Stimulated activated CD4-positive, alpha-beta T cell treated with anti-CD3 and anti-CD28 coated beads, Interleukin-2, amount 100 ng/mL, for 4 hours (primary cell): Measurements from ENCODE around the gene FGF14.

Source experiments
- DNase-seq: peaks from one replicate; pipeline ENCODE4 v3.0.0-alpha.2; 2020; ENCODE audit warnings: low read depth

FGF14 gene

DNA sequence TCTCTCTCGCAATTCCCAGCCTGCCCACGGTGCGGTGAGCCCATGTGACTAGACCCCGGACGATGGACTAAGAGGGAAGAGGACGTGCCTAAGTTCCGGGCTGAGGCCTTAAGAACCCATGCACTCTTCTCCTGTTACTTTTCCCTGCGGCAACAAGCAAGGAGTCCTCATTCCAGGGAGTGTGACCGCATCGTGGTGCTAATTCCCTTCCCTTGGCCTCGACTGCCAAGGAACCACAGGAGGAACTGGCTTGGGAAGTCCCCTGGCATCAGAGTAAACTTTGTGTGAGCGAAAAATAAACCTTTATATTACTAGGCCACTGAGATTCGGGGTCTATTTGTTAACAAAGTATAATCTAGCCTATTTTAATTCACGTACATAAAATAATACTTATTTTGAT, 34.0 kb downstream of the FGF14 start:
- DNase-seq, result no peak

DNA sequence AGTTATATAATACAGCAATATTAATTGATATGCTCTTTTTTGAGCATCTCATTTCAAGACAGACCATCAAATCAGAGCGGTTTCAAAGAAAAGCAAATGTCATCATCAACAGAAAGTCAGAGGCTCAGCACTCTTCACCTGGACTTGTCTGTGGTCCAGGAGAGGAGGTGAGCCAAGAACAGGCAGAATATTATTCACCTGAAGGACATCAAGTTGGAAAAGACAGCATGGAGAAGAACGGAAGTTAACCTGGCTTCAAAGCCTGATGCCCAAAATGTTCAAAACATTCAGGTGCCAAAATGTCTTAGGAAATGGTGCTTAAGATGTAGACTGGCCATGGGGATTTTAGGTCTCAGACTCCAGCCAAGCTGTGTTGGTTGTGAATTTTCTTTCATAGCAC, 40.7 kb downstream of the FGF14 start:
- DNase-seq, result no peak

DNA sequence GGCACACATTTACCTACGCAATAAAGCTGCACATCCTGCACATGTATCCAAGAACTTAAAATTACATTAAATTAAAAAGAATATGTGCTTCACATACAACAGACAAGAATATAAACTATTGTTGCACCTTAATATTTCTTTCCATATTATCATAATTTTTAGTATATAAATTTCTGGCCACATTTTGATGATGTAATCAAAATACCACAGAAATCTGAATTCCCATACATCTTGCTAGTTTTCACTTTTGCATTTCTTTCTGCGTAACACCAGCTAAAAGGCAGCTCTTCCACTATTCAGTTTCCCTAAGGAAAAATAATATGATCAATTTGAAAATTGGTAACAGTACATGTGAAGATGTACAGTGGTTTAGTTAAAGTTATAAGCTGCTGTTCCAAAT, 42.6 kb downstream of the FGF14 start:
- DNase-seq, result no peak

DNA sequence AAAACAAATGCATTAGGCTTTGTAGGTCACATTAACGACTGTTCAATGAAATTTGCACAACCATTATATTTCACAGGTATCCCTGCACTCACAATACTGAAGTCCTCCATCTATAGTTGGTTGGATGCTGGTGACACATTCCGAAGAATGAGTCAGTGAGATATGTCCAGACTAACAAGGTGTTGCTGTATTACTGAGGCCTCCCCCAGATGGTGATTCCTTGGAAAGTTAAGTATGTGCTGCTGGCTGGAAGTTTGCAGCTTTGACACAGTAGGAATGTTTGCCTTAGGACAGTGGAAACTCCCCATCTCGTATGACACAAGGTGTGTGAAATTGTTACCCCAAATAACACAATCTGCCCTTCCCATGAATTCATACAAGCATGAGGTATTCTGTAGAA, 46.6 kb downstream of the FGF14 start:
- DNase-seq, result no peak

DNA sequence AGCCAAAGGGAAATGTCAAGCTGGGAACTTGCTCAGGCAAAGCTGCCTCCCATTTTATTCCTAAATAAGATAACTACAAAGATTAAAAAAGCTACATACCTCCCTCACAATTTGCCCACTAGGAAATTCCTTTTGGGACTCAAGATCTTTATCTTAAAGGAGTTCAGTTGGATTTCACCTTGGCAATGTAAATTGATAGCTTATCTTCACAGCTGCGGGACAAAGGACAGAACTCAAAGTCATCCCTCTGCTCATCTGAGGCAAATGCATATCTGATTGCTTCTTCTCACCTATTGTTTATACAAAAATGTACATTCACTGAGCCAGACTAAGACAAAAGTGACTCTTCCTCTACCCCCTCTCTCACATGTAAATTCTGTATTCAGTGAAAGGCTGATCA, 47.8 kb downstream of the FGF14 start:
- DNase-seq, result no peak

DNA sequence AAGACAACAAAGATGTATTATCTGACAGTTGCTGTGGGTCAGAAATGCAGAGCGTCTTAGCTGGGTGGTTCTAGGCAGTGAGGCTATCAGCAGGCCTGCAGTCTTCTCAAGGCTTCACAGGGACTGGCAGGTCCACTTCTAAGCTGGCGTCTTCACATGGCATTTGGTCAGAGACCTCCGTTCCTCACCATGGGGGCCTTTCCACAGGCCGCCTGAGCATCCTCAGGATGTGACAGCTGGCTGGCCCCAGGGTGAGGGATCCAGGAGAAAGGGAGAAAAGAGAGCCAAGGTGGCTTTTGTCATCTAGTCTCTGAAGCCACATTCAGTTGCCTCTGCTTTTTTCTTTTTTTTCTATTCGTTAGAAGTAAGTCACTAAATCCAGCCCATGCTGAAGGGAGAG, 50.3 kb downstream of the FGF14 start:
- DNase-seq, result no peak

DNA sequence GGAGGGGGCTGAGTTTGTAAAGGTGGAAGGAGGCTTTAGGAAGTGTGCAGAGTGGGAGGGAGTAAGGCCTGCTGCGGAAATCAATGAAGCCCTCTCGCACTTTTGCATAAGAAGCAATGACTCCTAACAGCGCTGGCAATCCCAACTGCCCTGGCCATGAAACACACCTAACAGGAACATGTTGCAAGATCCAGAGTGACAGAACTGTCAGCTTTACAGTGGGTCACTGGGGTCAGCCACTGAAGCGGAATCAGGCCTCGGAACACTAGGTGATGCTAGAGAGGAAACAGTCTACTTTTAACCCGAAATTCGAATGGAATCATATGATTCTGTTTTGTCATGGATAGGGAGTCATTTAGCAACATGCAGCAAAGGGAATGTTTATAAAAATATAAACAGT, 54.4 kb downstream of the FGF14 start:
- DNase-seq, result no peak

DNA sequence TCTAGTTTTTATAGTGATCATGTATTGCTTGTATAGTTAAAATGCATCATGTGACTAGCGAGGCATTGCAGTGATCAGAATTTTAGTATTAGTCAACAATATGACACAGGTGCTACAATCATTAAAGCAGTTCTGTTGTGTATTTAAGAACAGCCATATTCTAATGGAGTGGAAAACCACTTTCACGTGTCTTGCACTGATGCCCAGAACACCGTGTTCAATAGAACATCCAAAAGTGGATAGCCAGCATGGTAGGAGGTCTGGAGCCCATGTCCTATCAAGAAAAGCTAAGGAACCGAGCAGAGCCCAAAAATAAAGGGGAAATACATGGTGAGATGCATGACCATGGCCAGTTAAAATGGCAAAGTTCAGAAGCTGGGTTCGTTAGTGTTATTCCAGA, 55.1 kb downstream of the FGF14 start:
- no peak for DNase-seq

DNA sequence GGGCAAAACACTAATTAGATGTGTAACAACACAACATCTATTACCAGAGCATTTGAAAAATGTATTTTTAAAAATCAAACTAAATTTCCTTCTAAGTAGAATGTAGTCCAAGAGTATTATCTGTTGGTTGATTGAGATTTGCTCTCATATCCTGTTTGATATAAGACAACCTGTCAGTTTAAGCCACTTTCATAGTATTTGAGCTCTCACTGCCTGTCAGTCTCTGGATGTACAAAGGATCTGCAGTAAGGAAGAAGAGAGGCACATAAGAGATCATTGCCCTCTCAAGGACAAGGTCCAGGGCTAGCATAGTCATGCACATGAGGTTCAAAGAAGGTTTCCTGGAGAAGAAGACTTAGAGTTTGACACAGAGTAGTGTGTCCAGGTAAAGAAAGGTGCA, 57.4 kb downstream of the FGF14 start:
- DNase-seq, result no peak

DNA sequence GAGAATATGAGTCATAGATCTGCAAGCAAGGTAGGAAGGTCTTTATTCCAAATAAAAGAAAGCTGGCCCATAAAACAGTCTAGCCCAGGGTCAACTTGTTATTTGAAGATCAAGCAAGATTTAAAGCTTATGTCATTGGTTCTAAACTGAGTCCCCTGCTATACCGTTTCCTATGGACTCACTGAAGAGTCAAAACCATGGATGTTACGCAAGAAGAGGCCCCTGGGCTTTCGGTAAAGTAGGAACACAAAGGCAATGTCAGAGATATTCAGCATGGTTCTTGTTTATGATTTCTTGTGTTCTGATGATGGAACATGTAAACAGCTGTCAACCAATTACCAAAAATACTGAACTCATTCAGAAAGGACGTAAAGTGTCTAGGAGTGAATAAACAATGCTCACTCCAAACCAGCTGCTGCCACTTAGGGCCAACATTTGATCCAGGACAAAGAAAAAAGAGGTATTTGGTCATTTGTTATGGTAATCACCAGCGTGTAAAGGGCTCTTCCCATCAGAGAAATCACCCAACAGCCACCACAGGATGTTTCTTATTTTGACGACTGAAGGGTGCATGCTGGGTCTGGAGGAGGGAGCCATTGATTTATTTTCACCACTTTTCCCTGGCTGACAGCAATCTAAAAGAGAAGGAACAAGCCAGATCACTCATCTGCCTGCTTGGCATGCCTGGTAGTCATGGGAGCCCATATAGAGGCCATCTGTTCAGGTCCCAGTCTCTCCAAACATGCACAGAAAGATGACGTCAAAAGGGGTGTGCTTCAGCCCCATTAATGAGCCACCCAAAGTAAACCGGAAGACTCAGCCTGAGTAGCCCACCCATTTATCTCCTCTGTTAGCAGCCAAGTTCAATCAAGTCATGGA, 68.3 kb downstream of the FGF14 start:
- no peak for DNase-seq

DNA sequence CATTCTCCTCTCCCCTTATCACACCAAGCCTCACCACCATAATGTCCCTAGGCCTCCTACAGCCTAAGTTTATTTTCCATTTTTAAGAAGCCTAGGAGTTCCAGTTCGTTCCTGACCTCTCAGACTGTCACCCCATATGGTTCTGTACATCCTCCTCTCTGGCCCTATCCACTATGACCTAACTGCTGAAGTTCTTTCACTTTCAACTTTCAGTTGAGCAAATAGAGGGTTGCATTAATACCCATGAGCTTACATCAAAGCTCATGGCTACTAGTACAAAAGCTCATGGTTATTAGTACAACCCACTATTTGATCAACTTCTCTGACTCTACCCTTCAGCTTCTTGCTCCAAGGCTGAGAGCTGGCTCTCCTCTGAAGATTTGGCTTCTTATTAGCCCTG, 72.9 kb downstream of the FGF14 start:
- DNase-seq, result no peak

DNA sequence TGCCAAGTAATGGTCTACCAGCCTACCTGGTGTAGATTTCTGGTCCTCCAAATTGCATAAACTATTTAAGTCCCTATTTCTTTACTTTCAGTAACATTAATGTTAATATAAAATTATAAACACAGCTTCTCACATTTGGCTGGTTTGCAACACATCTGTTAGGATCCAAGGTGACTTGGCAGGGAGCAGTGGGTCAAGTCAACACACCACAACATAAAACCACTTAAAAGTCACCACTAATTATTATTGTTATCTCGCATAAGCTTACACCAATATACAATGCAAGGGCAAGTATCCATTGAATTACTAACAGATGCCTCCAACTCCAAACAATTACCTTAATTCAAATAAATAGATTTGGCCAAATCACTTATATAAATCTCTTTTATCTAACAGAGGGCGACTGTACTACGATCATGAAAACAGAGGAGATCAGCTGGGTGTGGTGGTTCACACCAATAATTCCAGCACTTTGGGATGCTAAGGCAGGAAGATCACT, 74.7 kb downstream of the FGF14 start:
- DNase-seq, result no peak

DNA sequence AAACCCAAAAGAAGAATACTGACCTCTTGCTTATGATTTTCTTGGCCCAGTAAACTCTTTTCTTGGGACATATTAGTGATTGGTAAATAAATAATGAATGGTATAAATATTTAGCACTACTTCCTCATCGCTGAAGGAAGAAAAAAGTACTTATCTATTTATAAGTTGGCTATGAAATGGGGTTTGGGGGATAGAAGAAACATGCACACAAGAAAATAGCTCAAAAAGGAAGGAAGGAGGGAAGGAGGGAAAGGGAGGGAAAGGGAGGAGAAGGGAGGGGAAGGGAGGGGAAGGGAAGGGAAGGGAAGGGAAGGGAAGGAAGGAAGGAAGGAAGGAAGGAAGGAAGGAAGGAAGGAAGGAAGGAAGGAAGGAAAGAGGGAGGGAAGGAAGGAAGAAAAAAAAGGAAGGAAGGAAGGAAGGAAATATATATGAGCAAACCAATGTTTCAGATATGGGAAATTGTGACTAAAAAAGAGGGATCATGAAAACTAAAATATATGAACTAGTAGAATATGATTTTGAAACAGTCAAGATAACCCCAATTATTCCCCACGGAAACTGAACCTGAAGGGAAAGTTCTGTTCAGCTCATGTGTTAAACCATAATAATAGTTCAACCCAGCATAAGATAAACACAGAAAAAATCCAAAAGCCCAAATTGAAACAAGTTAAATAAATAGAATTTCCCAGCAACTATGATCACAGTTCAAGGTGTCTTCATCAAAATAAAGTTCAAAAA, 75.3 kb downstream of the FGF14 start:
- no peak for DNase-seq

DNA sequence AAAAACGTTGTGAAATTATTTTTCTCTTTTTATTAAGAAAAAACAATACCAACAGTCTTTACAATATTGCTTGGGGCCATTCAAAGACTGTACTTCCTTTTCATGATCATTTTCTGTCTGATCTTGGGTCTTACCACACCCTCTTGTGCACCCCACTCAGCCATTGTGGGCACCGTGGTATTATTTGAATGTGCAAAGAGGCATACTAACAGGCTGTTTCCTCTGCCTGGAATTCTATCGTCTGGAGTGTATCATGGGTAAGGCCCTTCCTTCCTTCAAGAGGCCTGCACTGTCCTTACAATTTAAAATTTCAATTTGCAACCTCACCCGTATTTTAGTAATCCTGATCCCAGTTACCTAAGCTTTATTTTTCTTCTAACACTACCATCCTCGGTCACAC, 76.5 kb downstream of the FGF14 start:
- no peak for DNase-seq

DNA sequence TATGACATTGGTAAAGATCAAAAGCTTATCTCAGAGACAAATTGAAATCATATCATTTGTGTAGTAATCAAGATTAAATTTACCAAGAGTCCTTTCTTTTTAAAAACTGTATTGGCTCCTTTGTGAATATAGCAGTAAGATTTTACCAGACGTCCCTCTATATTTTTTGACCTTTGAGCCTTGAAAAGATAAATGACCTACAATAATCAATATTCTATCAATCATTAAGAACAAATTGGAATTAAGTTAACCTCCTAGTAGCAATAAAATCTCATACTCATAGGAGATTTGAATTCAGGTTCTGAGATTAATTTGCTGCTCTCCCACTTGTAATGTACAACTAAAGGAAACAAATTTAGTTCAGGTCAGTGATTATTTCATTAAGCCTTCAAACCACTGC, 78.3 kb downstream of the FGF14 start:
- no peak for DNase-seq

DNA sequence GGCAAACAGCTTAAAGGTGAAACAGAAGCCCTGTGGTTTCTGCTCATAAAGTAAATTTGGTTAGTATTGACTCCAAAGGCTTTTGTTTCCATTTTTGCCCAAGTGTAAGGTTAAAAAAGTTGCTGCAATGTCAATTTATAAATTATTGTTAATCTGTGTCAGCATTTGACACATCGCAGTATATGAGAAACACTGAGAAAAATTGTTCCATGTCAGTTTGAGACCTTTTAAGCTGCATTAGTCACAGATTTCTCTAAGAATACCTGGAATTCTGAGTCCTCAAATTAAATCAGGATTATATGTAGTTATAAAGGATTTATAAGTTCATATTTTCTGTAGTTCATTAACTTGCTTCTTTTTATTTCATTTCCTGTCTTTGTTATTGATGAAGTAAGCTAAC, 78.8 kb downstream of the FGF14 start:
- DNase-seq, result no peak

DNA sequence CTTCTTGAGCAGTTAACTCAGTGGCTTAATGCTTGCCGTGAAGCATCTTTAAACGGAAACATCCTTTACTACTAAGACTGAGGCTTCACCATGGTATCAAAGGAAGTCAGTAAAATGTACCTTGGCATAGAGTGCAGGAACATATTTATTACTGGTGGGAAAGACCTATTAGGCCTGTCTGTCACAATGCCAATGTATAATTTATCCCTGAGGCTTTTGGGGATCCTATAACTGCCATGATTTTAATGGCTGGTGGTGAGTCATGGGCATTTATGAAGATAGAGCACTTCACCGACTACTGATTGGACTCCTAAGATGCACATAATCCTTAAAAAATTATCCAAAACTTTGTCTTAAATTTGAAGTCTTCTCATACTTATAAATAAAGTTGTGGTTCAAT, 79.6 kb downstream of the FGF14 start:
- DNase-seq, result no peak

DNA sequence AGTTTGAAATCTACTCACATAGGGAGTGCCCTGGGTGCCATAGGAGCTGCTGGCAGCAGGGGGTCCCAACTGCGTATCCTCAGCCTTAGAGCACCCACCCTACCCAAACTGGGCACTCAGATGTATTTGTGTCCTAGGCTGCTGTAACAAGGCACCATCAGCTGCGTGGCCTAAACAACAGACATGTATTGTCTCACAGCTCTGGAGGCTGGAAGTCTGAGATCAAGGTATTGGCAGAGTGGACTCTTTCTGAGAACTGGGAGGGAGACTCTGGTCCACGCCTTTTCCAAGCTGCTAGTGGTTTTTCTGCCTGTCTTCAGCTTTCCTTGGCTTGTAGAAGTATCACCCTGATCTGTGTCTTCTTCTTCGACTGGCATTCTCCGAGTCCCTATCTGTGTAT, 83.6 kb downstream of the FGF14 start:
- no peak for DNase-seq

DNA sequence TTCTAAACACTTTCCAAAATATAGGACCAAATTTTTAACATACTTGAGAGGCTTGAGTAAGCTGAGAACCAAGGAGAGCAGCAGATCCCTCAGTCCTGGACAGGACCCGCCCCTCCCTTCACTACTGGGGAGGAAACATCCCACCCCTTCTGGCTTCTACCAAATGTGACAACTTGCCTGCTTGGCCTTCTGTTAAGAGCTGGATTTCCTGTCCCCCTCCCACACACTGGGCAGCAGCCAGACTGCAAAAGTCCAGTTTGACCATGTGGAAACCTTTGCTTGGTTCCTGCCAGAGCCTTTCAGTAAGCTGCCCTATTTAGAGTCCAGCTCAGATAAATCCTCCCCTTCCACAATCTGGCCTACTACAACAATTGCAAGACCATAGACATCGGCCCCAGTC, 84.3 kb downstream of the FGF14 start:
- no peak for DNase-seq

DNA sequence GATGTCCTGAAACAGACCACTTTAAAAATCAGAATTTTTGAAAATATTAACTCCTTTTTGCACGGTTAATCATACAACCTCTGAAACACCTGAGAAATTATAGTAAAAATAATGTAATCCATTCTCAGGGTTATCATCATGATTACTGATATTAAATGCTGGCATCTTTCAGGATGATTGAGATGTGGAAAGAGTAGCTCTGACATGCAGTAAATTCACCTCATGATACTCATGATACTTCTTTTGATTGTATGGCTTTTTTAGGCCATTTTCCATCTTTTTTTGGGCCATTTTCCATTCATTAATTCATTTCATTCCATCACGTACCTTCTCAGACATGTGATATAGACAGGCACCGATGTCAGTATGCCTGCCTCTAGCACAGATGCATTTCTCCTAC, 85.1 kb downstream of the FGF14 start:
- no peak for DNase-seq

DNA sequence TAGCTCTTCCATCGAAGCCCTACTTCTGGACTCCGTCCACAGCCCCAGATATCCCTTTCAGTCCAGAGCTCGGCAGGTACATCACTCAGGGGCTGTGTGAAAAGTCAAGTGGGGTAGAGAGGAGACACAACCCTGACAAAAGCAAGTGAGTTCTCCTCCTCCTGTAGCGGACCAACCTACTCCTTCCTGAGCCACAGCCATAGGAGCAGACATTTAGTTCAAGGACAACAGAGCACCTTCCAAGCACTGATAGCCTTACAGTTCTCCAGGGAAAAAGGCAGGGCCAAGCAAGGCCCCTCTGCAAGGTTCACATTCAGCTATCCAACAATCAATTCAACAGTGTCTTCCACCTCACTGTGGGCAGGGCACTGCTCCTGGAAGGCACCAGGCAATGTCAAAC, 89.0 kb downstream of the FGF14 start:
- DNase-seq, result no peak

DNA sequence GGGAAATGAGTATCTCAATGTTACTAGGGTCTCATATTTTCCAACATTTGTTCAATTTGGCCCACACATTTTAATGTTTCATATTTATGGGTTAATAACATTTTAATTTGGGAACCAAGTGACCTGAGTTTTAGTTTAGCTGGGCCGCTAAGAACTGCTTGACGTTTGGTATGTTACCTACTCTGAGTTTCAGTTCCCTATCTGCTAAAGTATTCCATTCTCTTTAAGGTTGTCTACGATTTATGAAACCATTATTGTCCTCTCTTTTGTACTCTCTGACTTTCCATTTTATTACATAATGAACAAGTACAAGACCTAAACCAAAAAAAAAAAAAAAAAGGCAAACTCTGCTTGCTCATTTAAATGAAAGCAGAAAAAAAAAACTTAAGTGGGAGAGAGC, 89.9 kb downstream of the FGF14 start:
- DNase-seq, result no peak

DNA sequence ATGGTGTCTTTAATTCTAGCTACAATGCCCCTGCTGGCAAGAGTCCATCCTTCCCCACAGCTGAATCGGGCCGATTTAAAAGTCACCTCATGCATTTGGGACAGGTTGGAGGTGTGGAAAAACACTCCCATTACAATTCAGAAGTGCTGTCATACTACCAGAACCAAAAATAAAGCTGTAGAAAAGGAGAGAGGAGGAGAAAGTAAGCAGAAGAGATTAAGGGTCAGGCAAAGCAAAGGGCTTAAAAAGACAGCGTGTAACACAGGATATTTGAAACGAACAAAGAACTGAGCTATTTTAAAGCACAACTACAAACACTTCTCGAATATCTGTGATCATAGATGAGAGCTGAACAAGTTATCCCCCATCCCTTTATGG, 90.4 kb downstream of the FGF14 start:
- DNase-seq, result no peak
